Measurements from ENCODE around the gene SLC35A3. TPM values are rescaled to one million over a fixed set of nuclear protein-coding genes. Genes with fewer than 3 reads are reported as not detected.

The SLC35A3 gene
- total and polyA plus RNA-seq, 2 donors (not counting 1 experiment from before 2014, with no cell fraction given) = 13.2 to 20.8 TPM

DNA sequence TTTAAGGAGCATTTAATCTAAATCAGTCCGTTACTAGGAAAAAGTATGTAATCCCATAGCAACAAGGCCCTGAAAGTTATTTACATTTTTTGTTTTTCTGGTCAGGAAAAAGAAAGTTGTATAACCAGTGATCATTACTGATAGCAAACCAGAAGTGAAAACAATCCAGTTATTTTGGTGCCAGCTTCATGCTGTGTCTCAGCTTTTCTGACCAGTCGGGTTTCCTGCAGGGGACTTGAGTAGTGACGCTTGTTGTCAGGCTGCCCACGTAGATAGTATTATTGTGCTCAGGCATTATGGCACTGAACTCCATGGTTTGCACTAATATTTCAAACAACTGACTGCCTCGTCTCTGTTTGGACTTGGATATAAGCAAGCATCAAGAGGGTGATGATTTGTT, 107.7 kb downstream of the SLC35A3 start:
- Histone ChIP-seq H3K4me1 (ENCODE audit: control insufficient read depth, extremely low read depth, insufficient read depth, low read length) (no peaks in the 10 kb centered on the region), H3K9ac (ENCODE audit: insufficient read depth, low read length) (no peak overlapping the region), H3K4me3 (replicated peaks in 1 of 4; ENCODE audit: control extremely low read depth in 1 of 4, insufficient read depth in 1 of 4, low read depth in 3 of 4, low read length in 4 of 4) (no peak overlapping the region), H3K9me3 (ENCODE audit: control insufficient read depth, insufficient read depth, low read depth, low read length) (no peaks in the 10 kb centered on the region), H3K27me3 (ENCODE audit: control insufficient read depth, insufficient read depth, low read length) (no peaks in the 10 kb centered on the region), H3K36me3 (ENCODE audit: control insufficient read depth, insufficient read depth, low read length) (peaks cover 10% of the 10 kb centered on the region), H3K27ac (ENCODE audit: insufficient read depth, low read length) (no peak overlapping the region), H2AFZ (ENCODE audit: low read length) (no peak overlapping the region), H3K4me2 (ENCODE audit: extremely low read depth, insufficient read depth, low read length) (no peak overlapping the region), H4K20me1 (ENCODE audit: control insufficient read depth, extremely low read depth, insufficient read depth, low read length) (no peaks in the 10 kb centered on the region), H3K79me2 (ENCODE audit: control insufficient read depth, insufficient read depth, low read length) (no peaks in the 10 kb centered on the region)
- DNase-seq (ENCODE audit: low read depth in 2 of 2) = peak in 1 of 2 donors; percentile 15
- no peak for TF ChIP-seq EZH2 (IDR thresholded peaks at IDR 0.05; ENCODE audit: low read length, missing control alignments)
- TF ChIP-seq, protein P1, sequence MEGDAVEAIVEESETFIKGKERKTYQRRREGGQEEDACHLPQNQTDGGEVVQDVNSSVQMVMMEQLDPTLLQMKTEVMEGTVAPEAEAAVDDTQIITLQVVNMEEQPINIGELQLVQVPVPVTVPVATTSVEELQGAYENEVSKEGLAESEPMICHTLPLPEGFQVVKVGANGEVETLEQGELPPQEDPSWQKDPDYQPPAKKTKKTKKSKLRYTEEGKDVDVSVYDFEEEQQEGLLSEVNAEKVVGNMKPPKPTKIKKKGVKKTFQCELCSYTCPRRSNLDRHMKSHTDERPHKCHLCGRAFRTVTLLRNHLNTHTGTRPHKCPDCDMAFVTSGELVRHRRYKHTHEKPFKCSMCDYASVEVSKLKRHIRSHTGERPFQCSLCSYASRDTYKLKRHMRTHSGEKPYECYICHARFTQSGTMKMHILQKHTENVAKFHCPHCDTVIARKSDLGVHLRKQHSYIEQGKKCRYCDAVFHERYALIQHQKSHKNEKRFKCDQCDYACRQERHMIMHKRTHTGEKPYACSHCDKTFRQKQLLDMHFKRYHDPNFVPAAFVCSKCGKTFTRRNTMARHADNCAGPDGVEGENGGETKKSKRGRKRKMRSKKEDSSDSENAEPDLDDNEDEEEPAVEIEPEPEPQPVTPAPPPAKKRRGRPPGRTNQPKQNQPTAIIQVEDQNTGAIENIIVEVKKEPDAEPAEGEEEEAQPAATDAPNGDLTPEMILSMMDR (conservative IDR thresholded peaks at IDR 0.05 in 1 of 2, IDR thresholded peaks at IDR 0.05 in 1 of 2; ENCODE audit: low read depth in 1 of 2, low read length in 2 of 2) = no peak

DNA sequence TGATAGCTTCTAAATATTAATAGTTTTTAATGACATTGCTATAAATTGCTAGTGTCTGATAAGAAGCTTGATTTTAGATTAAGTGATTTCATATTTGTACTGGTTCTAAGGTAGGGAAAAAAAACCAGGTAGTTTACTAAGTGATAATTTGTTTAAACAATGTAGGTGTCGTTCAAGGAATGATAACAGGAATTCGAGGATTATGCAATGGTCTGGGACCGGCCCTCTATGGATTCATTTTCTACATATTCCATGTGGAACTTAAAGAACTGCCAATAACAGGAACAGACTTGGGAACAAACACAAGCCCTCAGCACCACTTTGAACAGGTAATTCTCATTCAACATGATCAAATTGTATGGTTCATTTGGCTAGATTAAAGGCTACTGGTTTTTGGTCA, 110.5 kb downstream of the SLC35A3 start:
- Histone ChIP-seq H3K36me3 (ENCODE audit: control insufficient read depth, insufficient read depth, low read length) (peaks cover 10% of the 10 kb centered on the region), H3K9ac (ENCODE audit: insufficient read depth, low read length) (no peak overlapping the region), H3K27me3 (ENCODE audit: control insufficient read depth, insufficient read depth, low read length) (no peaks in the 10 kb centered on the region), H2AFZ (ENCODE audit: low read length) (no peak overlapping the region), H3K9me3 (ENCODE audit: control insufficient read depth, insufficient read depth, low read depth, low read length) (no peaks in the 10 kb centered on the region), H3K4me2 (ENCODE audit: extremely low read depth, insufficient read depth, low read length) (no peak overlapping the region), H3K27ac (ENCODE audit: insufficient read depth, low read length) (no peak overlapping the region), H4K20me1 (ENCODE audit: control insufficient read depth, extremely low read depth, insufficient read depth, low read length) (no peaks in the 10 kb centered on the region), H3K79me2 (ENCODE audit: control insufficient read depth, insufficient read depth, low read length) (no peaks in the 10 kb centered on the region), H3K4me1 (ENCODE audit: control insufficient read depth, extremely low read depth, insufficient read depth, low read length) (no peaks in the 10 kb centered on the region), H3K4me3 (replicated peaks in 1 of 4; ENCODE audit: control extremely low read depth in 1 of 4, insufficient read depth in 1 of 4, low read depth in 3 of 4, low read length in 4 of 4) (no peak overlapping the region)
- TF ChIP-seq, protein P1 (conservative IDR thresholded peaks at IDR 0.05 in 1 of 2, IDR thresholded peaks at IDR 0.05 in 1 of 2; ENCODE audit: low read depth in 1 of 2, low read length in 2 of 2) = no peak
- no peak for TF ChIP-seq EZH2 (IDR thresholded peaks at IDR 0.05; ENCODE audit: low read length, missing control alignments)
- no peak for DNase-seq (ENCODE audit: low read depth in 2 of 2)

Other genes with a start within 250 kb of the SLC35A3 start
- 27.0 and 32.7 TPM in 2 replicates for gene FRRS1, start 203.4 kb upstream of the SLC35A3 start, total RNA-seq
- gene FRRS1, start 203.4 kb upstream of the SLC35A3 start, polyA plus RNA-seq = 5.7 and 10.3 TPM in 2 replicates
- gene AGL, start 119.6 kb upstream of the SLC35A3 start, total RNA-seq = 11.6 and 12.6 TPM in 2 replicates
- gene AGL, start 119.6 kb upstream of the SLC35A3 start, polyA plus RNA-seq = 5.9 and 8.3 TPM in 2 replicates
- gene SASS6, start 162.9 kb downstream of the SLC35A3 start, total RNA-seq = 1.5 and 1.8 TPM in 2 replicates
- gene SASS6, start 162.9 kb downstream of the SLC35A3 start, polyA plus RNA-seq = 0.79 and 1.7 TPM in 2 replicates
- 14.1 and 16.3 TPM in 2 replicates for gene TRMT13, start 163.2 kb downstream of the SLC35A3 start, total RNA-seq
- gene TRMT13, start 163.2 kb downstream of the SLC35A3 start, polyA plus RNA-seq = 9.2 and 10.4 TPM in 2 replicates
- 0.50 and 0.51 TPM in 2 replicates for gene LRRC39, start 208.3 kb downstream of the SLC35A3 start, total RNA-seq
- 0.54 and 0.64 TPM in 2 replicates for gene LRRC39, start 208.3 kb downstream of the SLC35A3 start, polyA plus RNA-seq